ENCODE data around the gene ANKS1B.

DNA sequence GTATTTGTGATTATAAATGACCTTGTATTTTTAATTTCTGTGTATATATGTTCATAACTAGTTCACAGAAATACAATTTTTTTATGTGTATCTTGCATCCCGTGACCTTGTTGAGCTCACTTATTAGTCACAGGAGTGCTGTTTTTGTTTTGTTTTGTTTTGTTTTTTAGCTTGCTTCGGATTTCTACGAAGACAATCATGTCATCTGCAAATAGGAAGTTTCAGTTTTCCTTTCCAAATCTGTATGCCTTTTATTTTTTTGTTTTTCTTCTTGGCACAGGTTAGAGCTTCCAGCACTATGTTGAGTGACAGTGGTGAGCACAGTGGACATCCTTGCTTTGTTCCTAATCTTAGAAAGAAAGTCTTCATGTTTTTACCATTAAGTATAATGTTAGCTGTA, 566.4 kb downstream of the ANKS1B start:
- TF ChIP-seq POLR2AphosphoS5 (IDR thresholded peaks at IDR 0.05; ENCODE audit: low read depth, low read length) (no peak), SIN3A (IDR thresholded peaks at IDR 0.05; ENCODE audit: borderline replicate concordance, insufficient read depth, low read depth, low read length) (no peak)
- TF ChIP-seq, protein P1, sequence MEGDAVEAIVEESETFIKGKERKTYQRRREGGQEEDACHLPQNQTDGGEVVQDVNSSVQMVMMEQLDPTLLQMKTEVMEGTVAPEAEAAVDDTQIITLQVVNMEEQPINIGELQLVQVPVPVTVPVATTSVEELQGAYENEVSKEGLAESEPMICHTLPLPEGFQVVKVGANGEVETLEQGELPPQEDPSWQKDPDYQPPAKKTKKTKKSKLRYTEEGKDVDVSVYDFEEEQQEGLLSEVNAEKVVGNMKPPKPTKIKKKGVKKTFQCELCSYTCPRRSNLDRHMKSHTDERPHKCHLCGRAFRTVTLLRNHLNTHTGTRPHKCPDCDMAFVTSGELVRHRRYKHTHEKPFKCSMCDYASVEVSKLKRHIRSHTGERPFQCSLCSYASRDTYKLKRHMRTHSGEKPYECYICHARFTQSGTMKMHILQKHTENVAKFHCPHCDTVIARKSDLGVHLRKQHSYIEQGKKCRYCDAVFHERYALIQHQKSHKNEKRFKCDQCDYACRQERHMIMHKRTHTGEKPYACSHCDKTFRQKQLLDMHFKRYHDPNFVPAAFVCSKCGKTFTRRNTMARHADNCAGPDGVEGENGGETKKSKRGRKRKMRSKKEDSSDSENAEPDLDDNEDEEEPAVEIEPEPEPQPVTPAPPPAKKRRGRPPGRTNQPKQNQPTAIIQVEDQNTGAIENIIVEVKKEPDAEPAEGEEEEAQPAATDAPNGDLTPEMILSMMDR (IDR thresholded peaks at IDR 0.05) = no peak
- TF ChIP-seq, protein P2, sequence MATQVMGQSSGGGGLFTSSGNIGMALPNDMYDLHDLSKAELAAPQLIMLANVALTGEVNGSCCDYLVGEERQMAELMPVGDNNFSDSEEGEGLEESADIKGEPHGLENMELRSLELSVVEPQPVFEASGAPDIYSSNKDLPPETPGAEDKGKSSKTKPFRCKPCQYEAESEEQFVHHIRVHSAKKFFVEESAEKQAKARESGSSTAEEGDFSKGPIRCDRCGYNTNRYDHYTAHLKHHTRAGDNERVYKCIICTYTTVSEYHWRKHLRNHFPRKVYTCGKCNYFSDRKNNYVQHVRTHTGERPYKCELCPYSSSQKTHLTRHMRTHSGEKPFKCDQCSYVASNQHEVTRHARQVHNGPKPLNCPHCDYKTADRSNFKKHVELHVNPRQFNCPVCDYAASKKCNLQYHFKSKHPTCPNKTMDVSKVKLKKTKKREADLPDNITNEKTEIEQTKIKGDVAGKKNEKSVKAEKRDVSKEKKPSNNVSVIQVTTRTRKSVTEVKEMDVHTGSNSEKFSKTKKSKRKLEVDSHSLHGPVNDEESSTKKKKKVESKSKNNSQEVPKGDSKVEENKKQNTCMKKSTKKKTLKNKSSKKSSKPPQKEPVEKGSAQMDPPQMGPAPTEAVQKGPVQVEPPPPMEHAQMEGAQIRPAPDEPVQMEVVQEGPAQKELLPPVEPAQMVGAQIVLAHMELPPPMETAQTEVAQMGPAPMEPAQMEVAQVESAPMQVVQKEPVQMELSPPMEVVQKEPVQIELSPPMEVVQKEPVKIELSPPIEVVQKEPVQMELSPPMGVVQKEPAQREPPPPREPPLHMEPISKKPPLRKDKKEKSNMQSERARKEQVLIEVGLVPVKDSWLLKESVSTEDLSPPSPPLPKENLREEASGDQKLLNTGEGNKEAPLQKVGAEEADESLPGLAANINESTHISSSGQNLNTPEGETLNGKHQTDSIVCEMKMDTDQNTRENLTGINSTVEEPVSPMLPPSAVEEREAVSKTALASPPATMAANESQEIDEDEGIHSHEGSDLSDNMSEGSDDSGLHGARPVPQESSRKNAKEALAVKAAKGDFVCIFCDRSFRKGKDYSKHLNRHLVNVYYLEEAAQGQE (IDR thresholded peaks at IDR 0.05; ENCODE audit: insufficient read depth in 1 of 2, low read depth in 2 of 2, low read length in 1 of 2) = no peak
